IMR-90 (cell line): Measurements from ENCODE around the gene PLXDC2. TPM values are rescaled to one million over a fixed set of nuclear protein-coding genes. Genes with fewer than 3 reads are reported as not detected.
A peak's percentile ranks its signal among the peaks of the same experiment; 100 is the strongest.

Source experiments
- ATAC-seq: fragments of 200-7000 bp; cut with Tn5 transposase; 2 replicates; pipeline ENCODE4 v1.9.1; 2020; ENCODE audit warnings: low read depth, mild to moderate bottlenecking, moderate library complexity
- BruUV-seq: library from RNA; stranded (reverse); fragments of 400-500 nt; replicated peaks from 2 replicates; lab custom pipeline; 2021; lab: Mats Ljungman, UMichigan
- CTCF ChIA-PET: fragments of 300-600 bp; formaldehyde crosslinking; extraction: SDS; loops from one replicate; lab custom pipeline; 2021; ENCODE audit warnings: antibody characterized with exemption; lab: Yijun Ruan, JAX
- POLR2A ChIA-PET: fragments of 300-600 bp; sonication (Branson Sonifier 250); formaldehyde crosslinking; loops from one replicate; lab custom pipeline; 2022; ENCODE audit warnings: antibody characterized with exemption; ENCODE audit not compliant: unreplicated experiment; lab: Charles Lee
- DNase-seq: peaks from one replicate; pipeline ENCODE4 v3.0.0; 2013
- H2AFZ ChIP-seq: replicated peaks from 2 replicates; pipeline ENCODE3; 2013; ENCODE audit warnings: low read length, mild to moderate bottlenecking; ENCODE audit not compliant: poor library complexity
- H2AK5ac ChIP-seq: 2 replicates; pipeline ENCODE4 v1.6.1; 2013; ENCODE audit warnings: low read depth, low read length, inconsistent platforms
- H2AK9ac ChIP-seq: replicated peaks from 2 replicates; pipeline ENCODE3; 2013; ENCODE audit warnings: mild to moderate bottlenecking, low read depth, low read length, moderate library complexity; ENCODE audit not compliant: poor library complexity
- H2BK120ac ChIP-seq: 2 replicates; pipeline ENCODE4 v1.6.1; 2013; ENCODE audit warnings: low read depth, low read length, inconsistent platforms
- H2BK15ac ChIP-seq: 3 replicates; pipeline ENCODE4 v1.6.1; 2013; ENCODE audit warnings: low read depth, low read length, inconsistent platforms
- H2BK20ac ChIP-seq: 2 replicates; pipeline ENCODE4 v1.6.1; 2013; ENCODE audit warnings: low read depth, mild to moderate bottlenecking, inconsistent platforms, low read length, moderate library complexity
- H2BK5ac ChIP-seq: 2 replicates; pipeline ENCODE4 v1.6.1; 2013; ENCODE audit warnings: mild to moderate bottlenecking, low read depth, low read length, inconsistent platforms; ENCODE audit not compliant: poor library complexity, severe bottlenecking
- H3K14ac ChIP-seq: replicated peaks from 2 replicates; pipeline ENCODE4 v1.6.1; 2013; ENCODE audit warnings: low read depth, low read length, inconsistent platforms
- H3K18ac ChIP-seq: 2 replicates; pipeline ENCODE4 v1.6.1; 2013; ENCODE audit warnings: low read depth, low read length, control low read depth
- H3K23ac ChIP-seq: 2 replicates; pipeline ENCODE4 v1.6.1; 2013; ENCODE audit warnings: low read depth, low read length, inconsistent platforms
- H3K27ac ChIP-seq: 2 replicates; pipeline ENCODE4 v1.5.1; 2013; ENCODE audit warnings: mild to moderate bottlenecking, control low read depth, low read length; ENCODE audit not compliant: insufficient read depth
- H3K27me3 ChIP-seq: 2 replicates; pipeline ENCODE4 v1.6.1; 2013; ENCODE audit warnings: low read length; ENCODE audit not compliant: control insufficient read depth, insufficient read depth
- H3K36me3 ChIP-seq: 2 replicates; pipeline ENCODE4 v1.6.1; 2013; ENCODE audit warnings: low read length, mixed read lengths; ENCODE audit not compliant: control insufficient read depth, insufficient read depth
- H3K4ac ChIP-seq: 2 replicates; pipeline ENCODE4 v1.6.1; 2013; ENCODE audit warnings: low read depth, low read length, inconsistent platforms
- H3K4me1 ChIP-seq: 2 replicates; pipeline ENCODE4 v1.6.1; 2013; ENCODE audit warnings: low read length, mixed read lengths; ENCODE audit not compliant: control insufficient read depth, insufficient read depth
- H3K4me2 ChIP-seq: 2 replicates; pipeline ENCODE4 v1.6.1; 2013; ENCODE audit warnings: low read depth, mild to moderate bottlenecking, control low read depth, low read length, moderate library complexity
- H3K4me3 ChIP-seq: 2 replicates; pipeline ENCODE4 v1.5.1; 2013; ENCODE audit warnings: low read depth, mild to moderate bottlenecking, control low read depth, low read length, moderate library complexity; ENCODE audit not compliant: insufficient read depth
- H3K56ac ChIP-seq: 2 replicates; pipeline ENCODE4 v1.6.1; 2013; ENCODE audit warnings: low read length, inconsistent platforms; ENCODE audit not compliant: insufficient read depth; ENCODE audit errors: extremely low read depth
- H3K79me1 ChIP-seq, 2 experiments: 2 replicates each; pipeline ENCODE4 v1.6.1; 2013; ENCODE audit warnings: low read length in 2 of 2, inconsistent platforms in 1 of 2, low read depth in 1 of 2
- H3K9ac ChIP-seq: 2 replicates; pipeline ENCODE4 v1.6.1; 2013; ENCODE audit warnings: low read depth, low read length, control low read depth
- H3K9me1 ChIP-seq: 2 replicates; pipeline ENCODE4 v1.6.1; 2013; ENCODE audit warnings: low read length, inconsistent platforms; ENCODE audit not compliant: insufficient read depth
- H3K9me3 ChIP-seq: 2 replicates; pipeline ENCODE4 v1.6.1; 2013; ENCODE audit warnings: low read length; ENCODE audit not compliant: control insufficient read depth, insufficient read depth
- H4K20me1 ChIP-seq: 2 replicates; pipeline ENCODE4 v1.6.1; 2013; ENCODE audit warnings: low read length, inconsistent platforms; ENCODE audit not compliant: insufficient read depth
- H4K5ac ChIP-seq: 2 replicates; pipeline ENCODE4 v1.6.1; 2013; ENCODE audit warnings: mild to moderate bottlenecking, low read depth, low read length, control low read depth
- H4K8ac ChIP-seq, 2 experiments: 2 replicates each; pipeline ENCODE4 v1.6.1; 2013; ENCODE audit warnings: low read depth in 2 of 2, low read length in 2 of 2, control low read depth in 1 of 2, inconsistent platforms in 1 of 2
- H4K91ac ChIP-seq: 2 replicates; pipeline ENCODE4 v1.6.1; 2013; ENCODE audit warnings: low read depth, low read length, inconsistent platforms; ENCODE audit not compliant: insufficient read depth
- BHLHE40 ChIP-seq: fragments of 150-350 bp; IDR thresholded peaks from 2 replicates; pipeline ENCODE4 v1.6.1; 2016; ENCODE audit warnings: mild to moderate bottlenecking, low read depth, low read length
- CTCF ChIP-seq: conservative IDR thresholded peaks from 2 replicates; pipeline ENCODE4 v1.5.1; 2012; ENCODE audit warnings: mild to moderate bottlenecking, low read depth, low read length, improper control_type of control experiment
- ELK1 ChIP-seq: fragments of 150-350 bp; IDR thresholded peaks from 2 replicates; pipeline ENCODE4 v1.6.1; 2016; ENCODE audit warnings: low read depth, mild to moderate bottlenecking, low read length, moderate library complexity, borderline replicate concordance
- MAFK ChIP-seq: IDR thresholded peaks from 2 replicates; pipeline ENCODE4 v1.6.1; 2012; ENCODE audit warnings: low read depth, low read length, improper control_type of control experiment
- MAZ ChIP-seq: IDR thresholded peaks from 2 replicates; pipeline ENCODE4 v1.6.1; 2012; ENCODE audit warnings: low read depth, mild to moderate bottlenecking, low read length, improper control_type of control experiment, moderate library complexity, borderline replicate concordance
- MXI1 ChIP-seq: IDR thresholded peaks from 2 replicates; pipeline ENCODE4 v1.6.1; 2012; ENCODE audit warnings: low read depth, mild to moderate bottlenecking, low read length, moderate library complexity, borderline replicate concordance
- NFE2L2 ChIP-seq: fragments of 150-350 bp; IDR thresholded peaks from 2 replicates; pipeline ENCODE4 v1.6.1; 2016; ENCODE audit warnings: low read depth, mild to moderate bottlenecking, low read length
- POLR2A ChIP-seq: IDR thresholded peaks from 2 replicates; pipeline ENCODE4 v1.6.1; 2012; ENCODE audit warnings: mild to moderate bottlenecking, low read depth, low read length
- RAD21 ChIP-seq: IDR thresholded peaks from 2 replicates; pipeline ENCODE4 v1.6.1; 2012; ENCODE audit warnings: low read length, improper control_type of control experiment
- RCOR1 ChIP-seq: IDR thresholded peaks from 2 replicates; pipeline ENCODE4 v1.6.1; 2012; ENCODE audit warnings: mild to moderate bottlenecking, low read length, improper control_type of control experiment; ENCODE audit not compliant: insufficient replicate concordance
- RFX5 ChIP-seq: IDR thresholded peaks from 2 replicates; pipeline ENCODE4 v1.8.0; 2012; ENCODE audit warnings: low read depth, mild to moderate bottlenecking, low read length, moderate library complexity
- SMC3 ChIP-seq: fragments of 150-350 bp; IDR thresholded peaks from 2 replicates; pipeline ENCODE4 v1.6.1; 2016; ENCODE audit warnings: low read depth, mild to moderate bottlenecking, antibody characterized with exemption, low read length, moderate library complexity
- USF2 ChIP-seq: fragments of 150-350 bp; IDR thresholded peaks from 2 replicates; pipeline ENCODE4 v1.6.1; 2017; ENCODE audit warnings: mild to moderate bottlenecking, antibody characterized with exemption, low read length, low read depth
- WGBS, 2 experiments: methylation state at CpG; one replicate each; pipeline versions ENCODE4 v1.1.5 to v1.1.7; 2013; ENCODE audit warnings: missing lambda C conversion rate in 2 of 2; ENCODE audit not compliant: insufficient read length in 1 of 2; ENCODE audit errors: extremely low coverage in 2 of 2; 5-methylcytosine and 5-hydroxymethylcytosine counted together
- dilution Hi-C: fragments of 300-500 bp; cut with HindIII; formaldehyde crosslinking; loops from one replicate; pipeline ENCODE4 v1.14.3; 2018; ENCODE audit warnings: low sequenced_read_pairs; ENCODE audit not compliant: unreplicated experiment
- in situ Hi-C: fragments of 300-500 bp; cut with MboI; formaldehyde crosslinking; loops from 3 replicates; pipeline ENCODE4 v1.14.3; 2019; ENCODE audit warnings: low sequenced_read_pairs, inconsistent platforms, mixed read lengths
- intact Hi-C: fragments of 100-400 bp; cut with micrococcal nuclease; formaldehyde crosslinking; loops from 2 replicates; pipeline ENCODE4 v1.10.0; 2022
- polyA plus RNA-seq, 3 experiments: library from polyadenylated mRNA; depleted of rRNA; stranded (reverse); fragments of >200 nt; gene quantifications; 2 replicates each; pipeline ENCODE4 v1.2.3, GENCODE V29; 2012; ENCODE audit warnings: low replicate concordance in 1 of 3
- total RNA-seq: library from RNA; depleted of rRNA; stranded (reverse); fragments of >200 nt; gene quantifications from 2 replicates; pipeline ENCODE4 v1.2.3, GENCODE V29; 2012

Gene PLXDC2
- total and polyA plus RNA-seq, 2 of the 4 experiments (the other 2 are of a cell fraction), result 3.2 to 6.1 TPM

GRCh38 chr10:19971343-19972052 is 155.3 kb downstream of the PLXDC2 start (continued):
- TF ChIP-seq RCOR1, result no peak

GRCh38 chr10:19974138-19974537 is 157.9 kb downstream of the PLXDC2 start:
- H3K4me1 ChIP-seq, result peaks cover 3% of the 10 kb centered on the region; the same call in 1 of the 2 replicates
- H3K9me3 ChIP-seq, result no peaks in the 10 kb centered on the region
- H3K23ac ChIP-seq, result peak overlapping the region; percentile 31; the same call in 1 of the 2 replicates
- no peaks in the 10 kb centered on the region for H3K9me1 ChIP-seq
- no peak overlapping the region for H3K9ac ChIP-seq
- dilution Hi-C loops (no loop called here), intact Hi-C loops (no loop called here), in situ Hi-C loops (no loop called here)
- no peak overlapping the region for H2AK9ac ChIP-seq
- no CpG with 5 or more reads among the region's 1 CpG for WGBS, 2 experiments
- no peak overlapping the region for H3K27ac ChIP-seq
- H2BK20ac ChIP-seq, result no peak overlapping the region
- no peak overlapping the region for H3K56ac ChIP-seq
- no peak overlapping the region for H3K4me3 ChIP-seq
- H3K4ac ChIP-seq, result no peak overlapping the region
- H4K8ac ChIP-seq, result no peak overlapping the region
- H3K36me3 ChIP-seq, result no peaks in the 10 kb centered on the region
- H4K91ac ChIP-seq, result no peak overlapping the region
- H3K18ac ChIP-seq, result no peak overlapping the region
- H3K4me2 ChIP-seq, result no peak overlapping the region
- no peak overlapping the region for H2BK5ac ChIP-seq
- no peak for DNase-seq
- peaks cover 0 to 2% of the 10 kb centered on the region in 2 experiments; a peak in 1 of 4 replicates for H3K79me1 ChIP-seq
- H2BK15ac ChIP-seq, result no peak overlapping the region
- H2BK120ac ChIP-seq, result no peak overlapping the region
- H2AFZ ChIP-seq, result no peak overlapping the region
- H4K20me1 ChIP-seq, result no peaks in the 10 kb centered on the region
- H3K14ac ChIP-seq, result no peak overlapping the region
- POLR2A ChIA-PET, result interaction anchor here (0.6 kb wide), 1 partner anchor 19 kb away, joined by 3 read pairs; no protein-coding TSS in a partner anchor
- no TSS peak for BruUV-seq
- no peak overlapping the region for H4K5ac ChIP-seq
- H3K27me3 ChIP-seq, result no peaks in the 10 kb centered on the region
- ATAC-seq, result no peak
- CTCF ChIA-PET, result no interaction called here
- no peak overlapping the region for H2AK5ac ChIP-seq
- no peak for TF ChIP-seq MAZ
- TF ChIP-seq BHLHE40, result no peak
- TF ChIP-seq NFE2L2, result no peak
- no peak for TF ChIP-seq RFX5
- TF ChIP-seq RAD21, result no peak
- no peak for TF ChIP-seq MXI1
- no peak for TF ChIP-seq ELK1
- TF ChIP-seq MAFK, result no peak
- TF ChIP-seq USF2, result no peak
- TF ChIP-seq CTCF, result no peak
- no peak for TF ChIP-seq POLR2A
- no peak for TF ChIP-seq SMC3
